ENCODE results near the gene RPN1.
"Not testable (repeated sequence)": the region's sequence is repeated elsewhere in the genome, so short reads cannot be mapped to it uniquely, and the experiment has no call there.

Gene RPN1

DNA sequence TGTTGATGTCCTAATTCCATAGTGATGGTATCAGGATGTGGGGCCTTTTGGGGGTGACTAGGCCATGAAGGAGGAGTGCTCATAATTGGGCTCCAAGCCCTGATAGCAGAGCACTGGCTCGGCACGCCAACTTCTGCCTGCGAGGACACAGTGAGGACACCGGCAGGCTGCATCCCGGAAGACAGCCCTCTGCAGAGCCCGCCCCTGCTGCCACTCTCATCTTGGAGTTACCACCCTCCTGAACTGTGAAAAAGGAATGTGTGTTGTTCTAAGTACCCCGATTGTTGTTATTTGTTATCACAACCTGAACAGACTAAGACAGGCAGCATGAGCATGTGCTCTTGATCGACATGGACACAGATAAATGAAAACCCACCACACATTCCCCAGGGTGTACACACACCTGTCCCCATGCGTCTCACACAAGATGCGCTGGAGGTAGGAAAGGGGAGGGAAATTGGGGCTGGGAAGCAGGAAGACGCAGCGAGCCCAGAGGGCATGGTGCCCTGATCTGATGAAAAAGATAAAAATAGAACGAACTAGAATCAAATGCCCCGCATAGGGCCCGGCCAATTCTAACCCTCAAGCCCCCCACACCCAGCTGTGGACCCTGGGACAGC is 40.1 kb downstream of the RPN1 start:
- no peak for DNase-seq

GRCh38 chr3:128609294-128609693 is 41.3 kb downstream of the RPN1 start:
- DNase-seq = no peak

DNA sequence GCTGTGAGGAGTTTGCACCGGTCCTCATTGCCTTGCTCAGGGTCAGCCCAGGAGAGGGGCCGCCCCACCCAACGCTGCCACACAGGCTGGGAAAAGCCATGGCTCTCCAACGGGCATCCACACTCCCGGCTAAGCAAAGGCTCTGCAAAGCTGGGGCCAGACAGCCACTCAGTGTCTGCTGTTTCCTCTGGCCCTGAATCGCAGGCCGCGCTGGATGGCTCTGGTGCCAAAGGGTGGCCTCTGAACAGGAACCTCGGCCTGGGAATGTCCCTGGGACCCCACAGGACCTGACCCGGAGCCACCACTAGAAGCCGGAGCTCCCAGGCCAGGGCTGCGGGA is 42.9 kb downstream of the RPN1 start:
- peak in 2 of 51 donors; percentile 32 to 37 for DNase-seq

GRCh38 chr3:128606094-128606493 is 44.5 kb downstream of the RPN1 start:
- DNase-seq = no peak

DNA sequence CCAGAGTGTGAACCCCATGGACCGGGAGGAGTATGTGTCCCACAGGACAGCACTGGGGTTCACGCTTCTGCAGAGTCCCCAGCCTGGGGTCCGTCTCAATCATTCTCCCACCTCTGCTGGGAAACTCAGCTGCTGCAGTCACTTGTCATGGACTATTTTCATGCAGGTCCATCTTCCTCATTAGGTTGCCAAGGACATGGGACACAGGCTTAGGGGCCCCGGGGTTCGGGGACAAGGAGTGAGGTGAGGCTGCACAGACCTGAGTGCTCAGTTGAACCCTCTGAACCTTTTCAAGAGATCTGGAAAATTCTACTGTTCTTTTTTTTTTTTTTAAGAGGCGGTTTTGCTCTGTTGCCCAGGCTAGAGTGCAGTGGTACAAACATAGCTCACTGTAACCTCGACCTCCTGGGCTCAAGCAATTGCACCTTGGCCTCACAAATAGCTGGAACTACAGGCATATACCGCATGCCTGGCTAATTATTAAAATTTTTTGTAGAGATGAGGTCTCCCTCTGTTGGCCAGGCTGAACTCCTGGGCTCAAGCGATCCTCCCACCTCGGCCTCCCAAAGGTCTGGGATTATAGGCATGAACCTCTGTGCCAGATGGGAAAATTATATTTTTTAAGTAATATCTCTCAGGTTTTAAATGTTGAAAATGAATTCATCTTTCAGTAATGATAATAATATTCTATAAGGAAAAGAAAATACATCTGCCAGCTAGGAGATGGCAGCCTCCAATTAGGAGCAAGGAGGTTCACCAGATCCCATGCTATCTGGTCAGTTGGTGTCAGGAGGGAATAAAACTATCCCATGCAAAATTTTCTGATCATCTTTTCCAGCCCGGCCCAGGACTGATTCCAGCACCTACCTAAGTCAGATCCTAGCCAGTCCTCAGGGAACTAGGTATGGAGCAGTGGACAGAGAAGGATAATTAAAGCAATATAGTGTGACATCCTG is 45.2 kb downstream of the RPN1 start:
- no peak for DNase-seq

DNA sequence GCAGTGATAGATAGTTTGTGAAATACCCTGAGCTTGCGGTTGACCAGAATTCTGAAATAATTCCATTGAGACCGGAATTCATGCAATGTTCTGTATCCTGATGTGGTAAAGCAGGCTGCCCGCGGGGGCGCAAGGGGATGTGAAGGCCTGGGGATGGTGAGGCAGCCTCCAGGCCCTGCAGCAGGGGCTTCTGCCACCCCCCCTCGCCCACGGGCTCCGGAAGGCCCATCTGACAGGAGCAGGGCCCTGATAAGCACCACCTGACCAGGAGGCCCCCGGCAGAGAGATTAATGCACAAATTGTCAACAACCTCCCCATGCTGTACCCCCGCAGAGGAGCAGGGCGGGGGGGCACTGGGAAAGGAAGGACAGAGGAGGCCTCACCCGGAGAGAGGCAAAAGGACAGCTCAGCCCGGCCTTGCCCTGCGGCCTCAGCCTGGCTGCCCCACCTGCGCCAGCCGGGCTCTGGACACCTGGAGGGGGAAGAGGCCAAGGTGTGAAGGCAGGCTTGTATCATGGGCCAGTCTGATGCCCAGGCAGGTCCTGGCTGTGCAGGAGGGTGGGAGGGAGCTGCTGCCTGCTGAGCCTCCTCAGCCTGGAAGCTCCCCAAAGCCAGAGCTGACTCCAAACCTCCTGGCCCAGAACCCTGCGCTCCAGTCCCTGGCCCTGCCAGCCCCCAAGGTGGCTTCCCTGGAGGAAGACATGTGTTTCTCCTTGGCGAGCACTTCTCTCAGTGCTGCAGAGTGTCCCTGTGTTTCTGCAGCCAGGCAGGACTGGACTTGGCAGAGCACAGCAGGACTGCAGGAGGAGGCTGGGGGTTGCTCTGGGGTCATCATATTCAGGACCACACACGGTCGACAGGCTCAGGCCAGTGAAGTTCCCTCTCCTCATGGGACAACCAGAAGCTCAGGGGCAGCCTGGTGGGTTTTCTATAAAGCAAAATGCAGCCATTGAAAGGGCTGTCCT is 46.5 kb downstream of the RPN1 start:
- peak in 3 of 51 donors; percentile 5 to 26 (median 8) for DNase-seq

GRCh38 chr3:128603313-128603712 is 47.3 kb downstream of the RPN1 start:
- DNase-seq = no peak

- no peak for DNase-seq
Measured at GRCh38 chr3:128598884-128599664, 51.5 kb downstream of the RPN1 start.

DNA sequence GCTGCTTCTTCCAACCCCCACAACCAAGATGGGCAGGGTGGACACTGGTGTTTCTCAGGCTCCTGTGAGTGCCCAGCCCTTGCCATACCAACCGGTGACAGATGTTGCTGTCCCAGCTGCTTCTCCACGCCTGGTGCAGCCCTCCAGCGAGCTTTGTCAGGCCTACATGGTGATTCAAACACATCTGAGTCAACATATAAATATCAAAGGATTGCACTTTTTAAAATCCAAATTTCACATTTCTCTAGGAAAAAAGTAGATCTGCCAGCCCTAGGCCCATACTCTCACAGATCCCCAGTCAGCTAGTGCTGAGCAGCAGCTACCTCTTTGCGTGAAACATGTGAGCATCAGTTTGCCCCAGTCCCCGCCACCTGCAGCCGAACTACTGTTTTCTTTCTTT is 52.7 kb downstream of the RPN1 start:
- DNase-seq = no peak

GRCh38 chr3:128592864-128593263 is 57.8 kb downstream of the RPN1 start:
- DNase-seq = no peak

- DNase-seq = no peak
Measured at GRCh38 chr3:128591738-128592426, 58.7 kb downstream of the RPN1 start.

GRCh38 chr3:128590948-128591347 is 59.7 kb downstream of the RPN1 start:
- no peak for DNase-seq

- DNase-seq = not testable (repeated sequence)
Measured at GRCh38 chr3:128589985-128590384, 60.6 kb downstream of the RPN1 start.

DNA sequence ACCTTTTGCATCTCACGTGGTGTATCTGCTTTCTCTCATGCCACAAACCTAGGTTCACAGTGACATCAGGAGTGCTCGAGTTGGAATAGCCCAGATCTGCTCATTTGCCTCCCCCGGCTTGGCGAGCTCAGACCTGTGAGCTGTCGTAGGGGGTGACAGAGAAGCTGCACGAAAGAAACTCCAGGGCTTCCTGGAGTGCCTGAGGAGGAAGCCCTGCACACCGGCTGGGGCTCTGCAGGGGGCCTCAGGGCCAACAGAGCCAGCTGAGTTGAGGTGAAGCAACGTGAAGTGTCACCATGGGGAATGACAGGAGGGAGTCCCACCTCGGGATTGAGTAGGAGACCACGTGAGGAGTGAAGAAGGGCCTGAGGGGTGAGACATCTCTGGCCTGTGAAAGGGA is 62.5 kb downstream of the RPN1 start:
- no peak for DNase-seq

DNA sequence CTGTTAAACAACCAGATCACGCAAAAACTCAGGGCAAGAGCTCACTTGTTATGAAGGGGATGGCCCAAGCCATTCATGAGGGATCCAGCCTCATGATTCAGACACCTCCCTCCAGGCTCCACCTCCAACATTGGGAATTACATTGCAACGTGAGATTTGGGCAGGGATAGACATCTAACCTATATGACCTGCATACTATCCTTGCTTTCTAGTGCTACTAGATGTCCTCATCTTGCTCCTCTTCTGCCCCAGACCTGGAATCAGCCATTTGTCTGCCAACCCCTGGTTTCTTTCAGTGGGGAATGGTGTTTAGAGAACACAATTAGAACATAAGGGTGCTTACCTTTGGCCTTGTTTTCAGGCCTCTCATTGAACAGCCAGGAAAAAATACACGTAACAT is 63.2 kb downstream of the RPN1 start:
- no peak for DNase-seq

DNA sequence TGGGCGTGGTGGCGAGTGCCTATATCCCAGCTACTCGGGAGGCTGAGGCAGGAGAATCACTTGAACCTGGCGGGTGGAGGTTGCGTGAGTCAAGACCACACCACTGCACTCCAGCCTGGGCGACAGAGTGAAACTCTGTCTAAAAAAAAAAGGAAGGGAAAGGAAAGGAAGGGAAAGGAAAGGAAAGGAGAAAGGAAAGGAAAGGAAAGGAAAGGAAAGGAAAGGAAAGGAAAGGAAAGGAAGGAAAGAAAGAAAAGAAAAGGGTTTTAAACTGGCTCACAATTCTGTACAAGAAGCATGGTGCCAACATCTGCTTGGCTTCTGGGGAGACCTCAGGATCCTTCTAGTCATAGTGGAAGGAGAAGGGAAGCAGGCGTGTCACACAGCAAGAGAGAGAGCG is 63.7 kb downstream of the RPN1 start:
- not testable (repeated sequence) for DNase-seq

DNA sequence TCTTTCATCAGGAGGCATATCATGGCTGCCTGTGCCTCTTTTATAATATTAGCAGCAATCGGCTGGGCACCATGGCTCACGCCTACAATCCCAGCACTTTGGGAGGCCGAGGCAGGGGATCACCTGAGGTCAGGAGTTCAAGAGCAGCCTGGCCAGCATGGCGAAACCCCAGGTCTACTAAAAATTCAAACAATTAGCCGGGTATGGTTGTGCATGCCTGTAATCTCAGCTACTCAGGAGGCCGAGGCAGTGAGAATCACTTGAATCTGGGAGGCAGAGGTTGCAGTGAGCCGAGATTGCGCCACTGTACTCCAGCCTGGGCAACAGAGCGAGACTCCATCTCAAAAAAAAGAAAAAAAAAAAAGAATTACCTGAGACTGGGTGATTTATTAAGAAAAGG is 64.2 kb downstream of the RPN1 start:
- not testable (repeated sequence) for DNase-seq

GRCh38 chr3:128585974-128586373 is 64.6 kb downstream of the RPN1 start:
- DNase-seq = no peak

DNA sequence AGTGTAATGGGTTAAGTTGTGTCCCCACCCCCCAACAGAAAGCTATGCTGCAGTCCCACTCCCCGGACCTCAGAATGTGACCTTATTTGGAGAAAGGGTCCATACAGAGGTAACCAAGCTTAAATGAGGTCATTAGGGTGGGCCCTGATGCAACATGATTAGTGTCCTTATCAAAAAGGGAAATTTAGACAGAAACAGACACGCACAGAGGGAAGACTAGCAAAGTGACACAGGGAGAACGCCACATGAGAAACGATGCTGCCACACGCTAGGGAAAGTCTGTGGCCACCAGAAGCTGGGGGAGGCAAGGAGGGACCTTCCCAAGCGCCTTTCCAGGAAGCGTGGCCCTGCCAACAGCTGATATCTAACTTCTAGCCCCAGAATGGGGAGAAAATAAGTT is 65.4 kb downstream of the RPN1 start:
- DNase-seq = no peak

GRCh38 chr3:128584412-128585020 is 66.1 kb downstream of the RPN1 start:
- peak in 47 of 51 donors; percentile 2 to 89 (median 54) for DNase-seq

Measured in hypothalamus (tissue), 51 donors.